ENCODE data around the gene TTC21B.

Gene TTC21B

DNA sequence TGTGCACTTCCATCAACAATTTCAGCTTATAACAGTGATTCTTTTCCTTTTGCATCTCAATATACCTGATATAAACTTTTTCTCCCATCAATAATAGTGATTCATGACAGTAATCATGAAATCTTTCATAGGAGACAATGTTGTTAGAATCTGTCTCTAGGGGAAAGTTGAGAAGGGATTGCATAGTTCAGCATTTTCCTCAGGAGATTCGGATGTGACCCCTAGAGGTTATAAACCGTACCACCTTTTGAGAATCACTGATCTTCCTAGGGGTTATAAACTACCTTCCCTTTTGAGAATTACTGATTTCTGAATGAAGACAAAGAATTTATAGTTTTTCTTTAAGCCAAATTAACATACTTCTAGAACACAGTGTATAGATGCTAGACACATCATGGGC lies 106.6 kb downstream of the TTC21B start:
- Histone ChIP-seq H3K4me3 (ENCODE audit: low read length in 2 of 2) (no peak overlapping the region), H3K9me3 (ENCODE audit: control insufficient read depth in 2 of 2, low read length in 2 of 2) (no peaks in the 10 kb centered on the region), H3K36me3 (ENCODE audit: control insufficient read depth in 2 of 2, insufficient read depth in 2 of 2, low read length in 2 of 2) (no peaks in the 10 kb centered on the region), H3K4me1 (ENCODE audit: control insufficient read depth in 2 of 2, insufficient read depth in 2 of 2, low read length in 2 of 2) (no peaks in the 10 kb centered on the region), H3K9ac (ENCODE audit: low read depth in 1 of 2, low read length in 2 of 2) (no peak overlapping the region), H3K27me3 (ENCODE audit: control insufficient read depth in 2 of 2, insufficient read depth in 2 of 2, low read length in 2 of 2) (no peaks in the 10 kb centered on the region), H3K27ac (ENCODE audit: low read depth in 2 of 2, low read length in 2 of 2) (no peak overlapping the region)

DNA sequence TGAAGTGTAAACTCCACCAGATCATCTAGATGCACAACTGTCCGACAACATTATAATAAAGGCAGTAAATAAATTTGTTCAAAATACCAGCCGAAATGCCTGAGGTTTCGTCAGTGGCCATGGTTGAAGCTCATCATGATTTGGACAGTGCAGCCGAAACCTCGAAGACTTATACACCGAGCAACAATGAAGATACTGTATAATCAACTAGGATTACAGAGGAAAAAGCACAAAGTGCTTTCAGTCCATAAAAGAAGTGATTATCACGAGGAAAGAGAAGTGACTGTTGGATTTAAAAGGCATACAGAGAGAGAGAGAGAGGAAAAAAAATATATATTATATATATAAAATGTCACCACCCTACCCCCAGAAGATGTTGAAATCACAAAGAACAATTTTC lies 107.5 kb downstream of the TTC21B start:
- Histone ChIP-seq H3K27ac (ENCODE audit: low read depth in 2 of 2, low read length in 2 of 2) (no peak overlapping the region), H3K9me3 (ENCODE audit: control insufficient read depth in 2 of 2, low read length in 2 of 2) (no peaks in the 10 kb centered on the region), H3K36me3 (ENCODE audit: control insufficient read depth in 2 of 2, insufficient read depth in 2 of 2, low read length in 2 of 2) (no peaks in the 10 kb centered on the region), H3K9ac (ENCODE audit: low read depth in 1 of 2, low read length in 2 of 2) (no peak overlapping the region), H3K4me1 (ENCODE audit: control insufficient read depth in 2 of 2, insufficient read depth in 2 of 2, low read length in 2 of 2) (no peaks in the 10 kb centered on the region), H3K4me3 (ENCODE audit: low read length in 2 of 2) (no peak overlapping the region), H3K27me3 (ENCODE audit: control insufficient read depth in 2 of 2, insufficient read depth in 2 of 2, low read length in 2 of 2) (no peaks in the 10 kb centered on the region)

DNA sequence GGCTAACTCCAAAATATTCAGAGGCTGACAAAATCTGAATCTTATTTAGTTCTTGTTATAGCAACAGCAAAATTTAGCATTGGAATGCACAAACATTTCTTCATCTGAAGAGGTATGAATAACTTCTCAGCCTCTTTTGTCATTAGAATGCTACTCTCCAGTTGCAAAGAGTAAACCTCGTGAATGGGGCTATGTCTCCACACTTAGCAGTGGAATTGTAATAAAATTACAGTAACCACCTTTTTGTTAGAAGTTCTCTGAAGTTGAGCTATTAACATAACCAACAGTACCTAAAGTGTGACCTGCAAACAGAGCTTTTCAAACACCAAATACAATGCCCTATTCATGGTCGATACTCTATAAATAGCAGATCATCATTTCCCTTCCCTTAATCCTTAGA lies 109.4 kb downstream of the TTC21B start:
- H3K4me1 ChIP-seq (ENCODE audit: control insufficient read depth in 2 of 2, insufficient read depth in 2 of 2, low read length in 2 of 2) = no peaks in the 10 kb centered on the region
- H3K4me3 ChIP-seq (ENCODE audit: low read length in 2 of 2) = no peak overlapping the region
- no peaks in the 10 kb centered on the region for H3K36me3 ChIP-seq (ENCODE audit: control insufficient read depth in 2 of 2, insufficient read depth in 2 of 2, low read length in 2 of 2)
- H3K9me3 ChIP-seq (ENCODE audit: control insufficient read depth in 2 of 2, low read length in 2 of 2) = no peaks in the 10 kb centered on the region
- H3K27ac ChIP-seq (ENCODE audit: low read depth in 2 of 2, low read length in 2 of 2) = no peak overlapping the region
- no peaks in the 10 kb centered on the region for H3K27me3 ChIP-seq (ENCODE audit: control insufficient read depth in 2 of 2, insufficient read depth in 2 of 2, low read length in 2 of 2)
- H3K9ac ChIP-seq (ENCODE audit: low read depth in 1 of 2, low read length in 2 of 2) = no peak overlapping the region

DNA sequence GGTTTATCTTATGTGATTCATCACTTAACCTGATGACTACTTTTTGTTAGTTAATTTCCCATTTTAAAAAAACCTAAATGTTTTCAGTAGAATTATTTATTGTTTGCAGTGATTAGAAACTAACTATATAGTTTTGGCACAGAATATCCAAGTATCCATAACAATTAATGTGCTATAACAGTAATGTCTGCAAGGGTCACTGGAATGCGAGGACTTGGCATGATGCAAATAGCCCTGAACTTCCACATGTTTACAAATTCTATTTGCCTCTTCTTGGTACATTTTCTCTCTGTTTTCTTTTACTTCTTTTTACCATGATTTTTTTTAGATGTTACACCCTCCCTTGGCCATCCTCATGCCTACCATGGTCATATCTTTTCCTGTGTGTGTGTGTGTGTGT lies 110.2 kb downstream of the TTC21B start:
- no peak overlapping the region for H3K9ac ChIP-seq (ENCODE audit: low read depth in 1 of 2, low read length in 2 of 2)
- no peaks in the 10 kb centered on the region for H3K27me3 ChIP-seq (ENCODE audit: control insufficient read depth in 2 of 2, insufficient read depth in 2 of 2, low read length in 2 of 2)
- H3K9me3 ChIP-seq (ENCODE audit: control insufficient read depth in 2 of 2, low read length in 2 of 2) = no peaks in the 10 kb centered on the region
- no peak overlapping the region for H3K4me3 ChIP-seq (ENCODE audit: low read length in 2 of 2)
- H3K36me3 ChIP-seq (ENCODE audit: control insufficient read depth in 2 of 2, insufficient read depth in 2 of 2, low read length in 2 of 2) = no peaks in the 10 kb centered on the region
- no peak overlapping the region for H3K27ac ChIP-seq (ENCODE audit: low read depth in 2 of 2, low read length in 2 of 2)
- H3K4me1 ChIP-seq (ENCODE audit: control insufficient read depth in 2 of 2, insufficient read depth in 2 of 2, low read length in 2 of 2) = no peaks in the 10 kb centered on the region

DNA sequence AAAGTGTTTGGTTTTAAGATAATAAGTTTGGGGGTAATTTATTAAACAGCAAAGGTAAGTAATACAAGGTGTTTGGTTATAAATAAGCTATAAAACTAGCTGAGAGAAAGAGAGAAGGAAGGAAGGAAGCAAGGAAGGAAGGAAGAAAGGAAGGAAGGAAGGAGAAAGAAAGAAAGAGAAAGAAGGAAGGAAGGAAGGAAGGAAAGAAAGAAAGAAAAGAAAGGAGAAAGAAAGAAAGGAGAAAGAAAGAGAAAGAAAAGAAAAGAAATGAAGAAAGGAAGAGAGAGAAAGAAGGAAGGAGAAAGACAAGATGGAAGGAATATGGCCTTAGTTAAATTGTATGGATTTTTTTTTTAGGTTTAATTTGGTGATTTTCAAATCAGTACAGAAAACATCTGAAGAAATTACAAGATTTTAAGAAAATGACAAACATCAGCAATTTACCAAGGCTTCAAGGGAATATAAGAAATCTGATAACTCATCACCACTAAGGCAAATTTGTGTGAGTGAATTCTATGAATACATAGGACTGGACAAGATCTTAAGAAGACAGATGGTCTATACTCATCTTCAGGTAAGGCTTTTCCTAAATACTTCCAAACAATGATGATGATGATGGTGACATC lies 113.1 kb downstream of the TTC21B start:
- Histone ChIP-seq H3K36me3 (ENCODE audit: control insufficient read depth in 2 of 2, insufficient read depth in 2 of 2, low read length in 2 of 2) (no peaks in the 10 kb centered on the region), H3K27ac (ENCODE audit: low read depth in 2 of 2, low read length in 2 of 2) (no peak overlapping the region)

DNA sequence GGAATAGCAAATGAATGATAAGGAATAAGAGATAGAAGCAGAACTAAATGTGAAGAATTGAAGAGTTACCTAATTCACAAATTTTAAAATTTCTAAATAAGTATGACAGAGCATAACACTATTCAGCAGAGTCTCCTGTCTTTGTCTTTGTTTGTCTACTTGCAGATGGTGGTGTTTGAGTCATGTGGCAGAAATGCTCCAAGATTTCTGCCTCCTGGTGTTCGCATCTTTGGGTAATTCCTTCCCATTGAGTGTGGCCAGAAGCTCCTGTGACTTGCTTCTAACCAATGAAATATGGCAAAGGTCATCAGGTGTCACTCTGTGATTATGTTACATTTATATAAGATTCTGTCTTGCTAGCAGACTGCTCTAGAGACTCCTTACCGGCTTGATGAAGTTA lies 114.0 kb downstream of the TTC21B start:
- Histone ChIP-seq H3K27me3 (ENCODE audit: control insufficient read depth in 2 of 2, insufficient read depth in 2 of 2, low read length in 2 of 2) (no peaks in the 10 kb centered on the region), H3K4me3 (ENCODE audit: low read length in 2 of 2) (no peak overlapping the region), H3K27ac (ENCODE audit: low read depth in 2 of 2, low read length in 2 of 2) (no peak overlapping the region), H3K9ac (ENCODE audit: low read depth in 1 of 2, low read length in 2 of 2) (no peak overlapping the region), H3K4me1 (ENCODE audit: control insufficient read depth in 2 of 2, insufficient read depth in 2 of 2, low read length in 2 of 2) (no peaks in the 10 kb centered on the region), H3K9me3 (ENCODE audit: control insufficient read depth in 2 of 2, low read length in 2 of 2) (no peaks in the 10 kb centered on the region), H3K36me3 (ENCODE audit: control insufficient read depth in 2 of 2, insufficient read depth in 2 of 2, low read length in 2 of 2) (no peaks in the 10 kb centered on the region)

More for the DNA sequence above, 113.1 kb downstream of the TTC21B start:
- no peaks in the 10 kb centered on the region for H3K9me3 ChIP-seq (ENCODE audit: control insufficient read depth in 2 of 2, low read length in 2 of 2)
- H3K9ac ChIP-seq (ENCODE audit: low read depth in 1 of 2, low read length in 2 of 2) = no peak overlapping the region
- no peaks in the 10 kb centered on the region for H3K27me3 ChIP-seq (ENCODE audit: control insufficient read depth in 2 of 2, insufficient read depth in 2 of 2, low read length in 2 of 2)
- H3K4me3 ChIP-seq (ENCODE audit: low read length in 2 of 2) = no peak overlapping the region
- H3K4me1 ChIP-seq (ENCODE audit: control insufficient read depth in 2 of 2, insufficient read depth in 2 of 2, low read length in 2 of 2) = no peaks in the 10 kb centered on the region

DNA sequence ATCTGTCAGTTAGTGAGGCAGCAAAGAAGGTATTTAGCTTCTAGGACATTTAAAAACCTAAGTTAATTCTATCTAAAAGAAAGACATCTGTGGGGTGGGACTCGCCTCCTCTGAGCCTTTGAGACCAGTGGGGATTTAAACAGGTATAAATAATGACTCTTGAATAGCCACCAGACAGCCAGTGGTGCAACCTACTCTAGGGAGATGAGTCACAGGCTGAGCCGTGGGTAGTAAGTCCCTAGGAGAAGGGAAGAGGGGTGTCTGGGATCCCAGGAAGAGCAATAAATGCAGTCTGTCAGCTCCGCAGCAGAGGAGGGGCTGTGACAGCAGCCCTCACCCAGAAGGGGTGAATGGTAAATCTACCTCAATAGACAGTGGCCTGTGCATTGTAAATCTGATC lies 116.5 kb downstream of the TTC21B start:
- H3K9ac ChIP-seq (ENCODE audit: low read depth in 1 of 2, low read length in 2 of 2) = no peak overlapping the region
- no peak overlapping the region for H3K27ac ChIP-seq (ENCODE audit: low read depth in 2 of 2, low read length in 2 of 2)
- H3K4me3 ChIP-seq (ENCODE audit: low read length in 2 of 2) = no peak overlapping the region
- H3K27me3 ChIP-seq (ENCODE audit: control insufficient read depth in 2 of 2, insufficient read depth in 2 of 2, low read length in 2 of 2) = no peaks in the 10 kb centered on the region
- H3K9me3 ChIP-seq (ENCODE audit: control insufficient read depth in 2 of 2, low read length in 2 of 2) = no peaks in the 10 kb centered on the region
- H3K4me1 ChIP-seq (ENCODE audit: control insufficient read depth in 2 of 2, insufficient read depth in 2 of 2, low read length in 2 of 2) = no peaks in the 10 kb centered on the region
- no peaks in the 10 kb centered on the region for H3K36me3 ChIP-seq (ENCODE audit: control insufficient read depth in 2 of 2, insufficient read depth in 2 of 2, low read length in 2 of 2)

DNA sequence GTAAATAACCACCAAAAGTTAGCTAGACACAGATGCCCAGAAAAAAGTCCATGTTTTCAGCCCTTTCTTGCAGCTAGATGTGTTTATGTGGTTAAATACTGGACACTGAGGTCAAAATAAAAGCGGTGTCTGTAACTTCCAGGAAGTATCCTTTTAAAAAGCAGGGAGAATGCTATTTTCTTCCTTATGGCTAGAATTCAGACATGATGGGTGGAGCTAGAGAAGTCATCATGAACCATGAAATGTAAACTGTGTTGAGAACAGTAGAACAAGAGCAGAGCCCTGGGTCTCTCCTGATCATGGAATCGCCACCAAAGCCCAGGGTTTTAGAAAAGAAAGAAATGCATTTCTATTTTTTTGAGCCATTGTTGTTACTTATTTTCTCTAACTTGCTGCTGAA lies 118.2 kb downstream of the TTC21B start:
- H3K9ac ChIP-seq (ENCODE audit: low read depth in 1 of 2, low read length in 2 of 2) = no peak overlapping the region

DNA sequence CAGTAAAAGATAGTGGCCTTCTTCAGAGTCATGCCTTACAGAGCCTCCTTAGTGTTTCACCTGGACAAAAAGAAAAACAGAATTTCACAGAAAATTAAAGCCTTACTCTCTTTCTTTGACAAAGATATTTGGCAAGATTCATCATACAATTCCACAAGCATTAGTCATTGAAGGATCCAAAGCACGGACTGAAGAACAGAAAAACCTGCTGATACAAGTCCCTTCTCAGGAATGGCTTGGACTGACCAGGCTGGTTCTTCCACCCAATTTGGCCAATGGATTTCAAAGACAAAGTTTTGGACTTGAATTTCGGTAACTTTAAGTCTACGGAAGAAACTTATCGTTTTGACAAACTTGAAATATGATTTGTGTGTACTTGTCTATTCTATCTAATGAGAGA lies 120.4 kb downstream of the TTC21B start:
- H3K9ac ChIP-seq (ENCODE audit: low read depth in 1 of 2, low read length in 2 of 2) = no peak overlapping the region
- H3K4me1 ChIP-seq (ENCODE audit: control insufficient read depth in 2 of 2, insufficient read depth in 2 of 2, low read length in 2 of 2) = no peaks in the 10 kb centered on the region
- H3K27ac ChIP-seq (ENCODE audit: low read depth in 2 of 2, low read length in 2 of 2) = no peak overlapping the region
- no peaks in the 10 kb centered on the region for H3K36me3 ChIP-seq (ENCODE audit: control insufficient read depth in 2 of 2, insufficient read depth in 2 of 2, low read length in 2 of 2)
- no peak overlapping the region for H3K4me3 ChIP-seq (ENCODE audit: low read length in 2 of 2)
- no peaks in the 10 kb centered on the region for H3K27me3 ChIP-seq (ENCODE audit: control insufficient read depth in 2 of 2, insufficient read depth in 2 of 2, low read length in 2 of 2)
- no peaks in the 10 kb centered on the region for H3K9me3 ChIP-seq (ENCODE audit: control insufficient read depth in 2 of 2, low read length in 2 of 2)

More for the DNA sequence above, 118.2 kb downstream of the TTC21B start:
- H3K4me3 ChIP-seq (ENCODE audit: low read length in 2 of 2) = no peak overlapping the region
- no peak overlapping the region for H3K27ac ChIP-seq (ENCODE audit: low read depth in 2 of 2, low read length in 2 of 2)
- no peaks in the 10 kb centered on the region for H3K4me1 ChIP-seq (ENCODE audit: control insufficient read depth in 2 of 2, insufficient read depth in 2 of 2, low read length in 2 of 2)
- no peaks in the 10 kb centered on the region for H3K36me3 ChIP-seq (ENCODE audit: control insufficient read depth in 2 of 2, insufficient read depth in 2 of 2, low read length in 2 of 2)
- H3K9me3 ChIP-seq (ENCODE audit: control insufficient read depth in 2 of 2, low read length in 2 of 2) = no peaks in the 10 kb centered on the region
- no peaks in the 10 kb centered on the region for H3K27me3 ChIP-seq (ENCODE audit: control insufficient read depth in 2 of 2, insufficient read depth in 2 of 2, low read length in 2 of 2)

DNA sequence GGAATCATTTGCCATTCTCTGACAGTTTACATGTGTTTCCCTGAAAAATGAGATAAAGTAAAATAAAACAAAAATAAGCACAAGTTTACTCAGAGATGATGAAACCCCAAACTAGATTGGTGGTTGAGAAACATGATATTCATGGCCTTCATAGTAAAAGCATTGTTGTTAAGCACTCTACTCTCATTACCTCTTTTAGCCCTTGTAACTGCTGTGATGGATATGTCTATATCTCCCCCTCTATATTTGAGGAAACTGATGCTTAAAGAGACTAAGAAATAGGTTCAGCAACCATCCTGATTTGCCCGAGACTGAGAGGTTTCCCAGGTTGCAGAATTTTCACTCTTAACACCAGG lies 125.7 kb downstream of the TTC21B start:
- Histone ChIP-seq H3K9me3 (ENCODE audit: control insufficient read depth in 2 of 2, low read length in 2 of 2) (no peaks in the 10 kb centered on the region), H3K4me1 (ENCODE audit: control insufficient read depth in 2 of 2, insufficient read depth in 2 of 2, low read length in 2 of 2) (no peaks in the 10 kb centered on the region), H3K9ac (ENCODE audit: low read depth in 1 of 2, low read length in 2 of 2) (no peak overlapping the region), H3K36me3 (ENCODE audit: control insufficient read depth in 2 of 2, insufficient read depth in 2 of 2, low read length in 2 of 2) (no peaks in the 10 kb centered on the region), H3K27me3 (ENCODE audit: control insufficient read depth in 2 of 2, insufficient read depth in 2 of 2, low read length in 2 of 2) (no peaks in the 10 kb centered on the region), H3K4me3 (ENCODE audit: low read length in 2 of 2) (no peak overlapping the region), H3K27ac (ENCODE audit: low read depth in 2 of 2, low read length in 2 of 2) (no peak overlapping the region)

Data from mucosa of rectum (tissue), 2 donors.